GM08714 (cell line): ENCODE measurements around the gene SYT7.

Experiments
- H3K4me3 ChIP-seq: fragments of 200-500 bp; sonication (Bioruptor generic); 2 replicates; pipeline ENCODE4 v1.5.1; 2014; ENCODE audit warnings: mild to moderate bottlenecking, low read length, inconsistent platforms
- ZNF274 ChIP-seq: IDR thresholded peaks from 2 replicates; pipeline ENCODE4 v1.6.1; 2012; ENCODE audit warnings: mild to moderate bottlenecking, low read depth, low read length

Gene SYT7

DNA sequence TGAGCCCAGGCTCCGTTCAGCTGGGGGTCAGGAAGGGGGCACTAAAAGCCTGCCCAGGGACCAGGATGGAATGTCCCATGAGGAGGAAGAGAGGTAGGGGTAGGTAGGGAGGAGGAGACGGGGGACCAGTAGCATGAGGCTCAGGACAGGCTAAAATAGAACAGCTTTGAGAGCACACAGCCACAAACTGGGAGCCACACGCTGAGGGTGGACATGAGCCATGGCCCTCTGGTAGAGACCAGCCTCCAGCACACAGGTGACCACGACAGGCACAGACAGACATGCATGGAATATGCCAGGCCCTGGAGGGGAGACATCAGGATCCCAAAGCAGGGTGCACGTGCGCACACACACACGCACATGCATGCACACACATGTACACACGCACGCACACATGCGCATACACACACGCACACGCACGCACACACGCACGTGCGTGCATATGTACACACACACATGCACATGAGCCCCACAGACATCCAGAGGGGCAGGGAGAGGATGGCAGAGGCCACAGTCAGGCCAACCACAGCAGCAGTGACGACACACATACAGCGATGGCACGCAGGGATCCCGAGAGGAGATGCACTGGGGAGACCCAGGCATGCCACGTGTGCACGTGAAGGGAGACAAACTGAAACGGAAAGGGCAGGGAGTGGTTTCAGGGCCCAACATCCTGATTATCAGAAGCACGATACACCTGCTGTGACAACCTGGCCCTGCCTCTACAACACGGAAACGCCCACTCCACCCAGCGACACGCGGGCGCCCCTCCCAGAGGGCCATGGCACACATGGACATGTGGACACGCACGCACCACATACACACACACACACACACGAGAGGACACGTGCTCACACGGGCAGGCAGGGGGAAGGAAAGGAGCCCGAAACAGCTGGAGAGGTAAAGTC lies 46.6 kb downstream of the SYT7 start:
- H3K4me3 ChIP-seq, result no peak overlapping the region
- TF ChIP-seq ZNF274, result no peak

DNA sequence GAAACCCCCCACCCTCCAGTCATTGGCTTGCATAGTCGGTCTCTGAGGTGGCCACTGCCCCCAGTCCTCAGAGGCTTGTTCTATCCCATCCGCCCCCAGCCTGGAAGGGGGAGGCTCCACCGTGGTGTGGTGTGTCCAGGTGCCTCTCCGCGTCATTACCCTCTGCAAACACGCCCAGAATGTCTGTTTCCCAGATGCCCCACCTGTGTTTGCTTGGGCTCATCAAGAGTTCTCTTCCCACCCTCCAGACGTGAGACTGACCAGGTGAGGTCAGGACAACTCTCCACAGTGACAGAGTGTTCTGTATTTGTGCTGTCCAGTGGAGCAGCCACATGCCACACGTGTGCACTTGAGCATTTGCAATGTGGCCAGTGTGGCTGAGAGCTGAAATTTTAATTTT lies 47.5 kb downstream of the SYT7 start:
- H3K4me3 ChIP-seq, result no peak overlapping the region
- no peak for TF ChIP-seq ZNF274

GRCh38 chr11:61533039-61533375 lies 47.9 kb downstream of the SYT7 start:
- TF ChIP-seq ZNF274, result no peak
- no peak overlapping the region for H3K4me3 ChIP-seq

GRCh38 chr11:61532134-61533038 lies 48.5 kb downstream of the SYT7 start:
- no peak overlapping the region for H3K4me3 ChIP-seq
- no peak for TF ChIP-seq ZNF274

GRCh38 chr11:61531044-61531443 lies 49.8 kb downstream of the SYT7 start:
- TF ChIP-seq ZNF274, result no peak
- H3K4me3 ChIP-seq, result no peak overlapping the region

- no peak overlapping the region for H3K4me3 ChIP-seq
- no peak for TF ChIP-seq ZNF274
Observed at GRCh38 chr11:61529537-61530225, 51.2 kb downstream of the SYT7 start.

- no peak for TF ChIP-seq ZNF274
- no peak overlapping the region for H3K4me3 ChIP-seq
Observed at GRCh38 chr11:61528114-61528513, 52.8 kb downstream of the SYT7 start.

DNA sequence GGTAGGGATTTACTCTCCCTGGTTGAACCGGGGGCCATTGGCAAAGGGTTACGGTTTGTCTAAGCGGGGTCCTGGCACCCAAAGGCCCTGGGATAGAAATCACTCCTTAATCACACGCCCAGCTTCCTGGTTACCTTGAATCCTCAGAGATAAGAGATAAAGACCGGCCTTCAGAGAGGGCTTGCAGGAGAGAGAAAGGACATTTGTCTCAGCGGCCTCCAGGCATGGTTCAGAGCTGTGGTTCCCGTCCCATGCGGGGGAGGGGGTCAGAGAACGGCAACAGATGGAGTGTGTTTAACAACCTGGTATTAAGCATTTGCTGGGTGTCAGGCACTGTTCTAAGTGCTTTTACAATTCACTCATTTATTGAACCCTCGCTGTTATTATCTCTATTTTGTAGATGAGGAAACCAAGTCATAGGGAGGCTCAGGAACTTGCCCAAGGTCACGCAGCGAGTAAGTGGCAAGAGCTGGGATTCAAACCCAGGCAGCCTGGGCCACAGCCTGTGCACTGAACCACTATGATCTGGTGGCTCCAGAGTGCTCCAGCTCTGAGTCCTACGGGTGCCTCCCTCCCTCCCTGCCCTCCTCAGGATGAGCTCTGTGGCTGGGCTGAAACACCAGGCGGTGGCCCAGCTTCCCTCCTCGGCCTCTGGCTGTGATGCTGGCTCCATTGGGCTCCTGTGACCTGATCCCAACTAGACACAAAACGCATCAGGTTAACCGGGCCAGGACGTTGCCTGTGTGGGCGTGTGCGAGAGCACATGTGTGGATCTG lies 53.7 kb downstream of the SYT7 start:
- H3K4me3 ChIP-seq, result no peak overlapping the region
- no peak for TF ChIP-seq ZNF274

GRCh38 chr11:61526229-61526628 lies 54.6 kb downstream of the SYT7 start:
- TF ChIP-seq ZNF274, result no peak
- H3K4me3 ChIP-seq, result no peak overlapping the region

GRCh38 chr11:61524963-61525587 lies 55.8 kb downstream of the SYT7 start:
- H3K4me3 ChIP-seq, result no peak overlapping the region
- TF ChIP-seq ZNF274, result no peak

DNA sequence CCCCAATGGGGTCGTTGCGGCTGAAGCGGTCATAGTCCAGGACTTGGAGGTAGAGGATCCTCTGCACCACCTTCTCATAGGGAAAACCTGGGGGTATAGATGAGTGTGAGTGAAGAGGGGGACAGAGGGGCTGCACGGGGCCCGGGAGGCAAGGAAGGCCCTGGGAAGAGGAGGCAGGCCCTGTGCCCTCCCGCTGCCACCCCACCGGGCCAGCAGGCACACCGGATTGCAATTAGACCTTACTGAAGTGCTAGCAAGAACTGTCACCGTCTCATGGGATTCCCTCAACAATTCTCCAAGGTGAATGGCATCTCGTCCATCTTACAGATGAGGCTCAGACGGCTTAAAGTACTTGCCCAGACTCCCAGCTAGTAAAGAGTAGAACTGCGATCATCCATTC lies 56.4 kb downstream of the SYT7 start:
- H3K4me3 ChIP-seq, result no peak overlapping the region
- TF ChIP-seq ZNF274, result no peak

DNA sequence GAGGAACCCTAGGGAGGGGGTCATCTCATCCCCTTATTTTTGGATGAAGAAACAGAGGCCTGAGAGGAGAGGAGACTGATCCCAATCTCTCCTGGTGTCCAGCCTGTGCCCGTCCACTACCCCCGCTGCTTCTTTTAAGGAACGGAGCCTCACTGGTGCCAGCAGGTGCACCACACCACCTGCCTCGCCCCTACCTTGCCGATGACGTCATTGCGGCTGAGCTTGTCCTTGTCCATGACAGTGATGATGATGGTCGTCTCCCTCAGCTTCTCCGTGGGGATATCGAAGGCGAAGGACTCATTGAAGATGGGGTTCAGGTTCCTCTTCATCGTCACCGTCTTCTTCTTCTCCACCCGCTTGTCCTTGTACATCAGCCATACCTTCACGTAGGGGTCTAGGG lies 58.0 kb downstream of the SYT7 start:
- TF ChIP-seq ZNF274, result no peak
- no peak overlapping the region for H3K4me3 ChIP-seq
